ENCODE measurements around the gene RASAL2.

DNA sequence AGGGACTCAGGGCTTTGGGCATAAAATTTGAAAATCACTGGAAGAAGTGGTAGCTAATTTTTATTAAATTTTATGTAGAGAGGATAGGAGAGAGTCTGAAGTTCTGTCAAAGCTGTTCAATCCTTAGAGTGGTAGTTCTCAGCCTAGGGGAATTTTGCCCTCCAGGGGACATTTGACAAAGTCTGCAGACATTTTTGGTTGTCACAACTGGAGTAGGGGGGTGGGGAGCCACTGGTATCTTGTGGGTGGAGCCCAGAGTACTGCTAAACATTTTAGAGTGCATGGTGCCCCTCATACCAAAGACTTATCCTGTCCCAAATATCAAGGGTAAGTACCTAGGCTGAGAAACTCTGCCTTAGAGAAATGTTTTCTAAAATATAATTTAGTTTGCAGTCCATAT is 30.2 kb downstream of the RASAL2 start:
- TF ChIP-seq, protein P1, sequence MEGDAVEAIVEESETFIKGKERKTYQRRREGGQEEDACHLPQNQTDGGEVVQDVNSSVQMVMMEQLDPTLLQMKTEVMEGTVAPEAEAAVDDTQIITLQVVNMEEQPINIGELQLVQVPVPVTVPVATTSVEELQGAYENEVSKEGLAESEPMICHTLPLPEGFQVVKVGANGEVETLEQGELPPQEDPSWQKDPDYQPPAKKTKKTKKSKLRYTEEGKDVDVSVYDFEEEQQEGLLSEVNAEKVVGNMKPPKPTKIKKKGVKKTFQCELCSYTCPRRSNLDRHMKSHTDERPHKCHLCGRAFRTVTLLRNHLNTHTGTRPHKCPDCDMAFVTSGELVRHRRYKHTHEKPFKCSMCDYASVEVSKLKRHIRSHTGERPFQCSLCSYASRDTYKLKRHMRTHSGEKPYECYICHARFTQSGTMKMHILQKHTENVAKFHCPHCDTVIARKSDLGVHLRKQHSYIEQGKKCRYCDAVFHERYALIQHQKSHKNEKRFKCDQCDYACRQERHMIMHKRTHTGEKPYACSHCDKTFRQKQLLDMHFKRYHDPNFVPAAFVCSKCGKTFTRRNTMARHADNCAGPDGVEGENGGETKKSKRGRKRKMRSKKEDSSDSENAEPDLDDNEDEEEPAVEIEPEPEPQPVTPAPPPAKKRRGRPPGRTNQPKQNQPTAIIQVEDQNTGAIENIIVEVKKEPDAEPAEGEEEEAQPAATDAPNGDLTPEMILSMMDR (conservative IDR thresholded peaks at IDR 0.05 in 1 of 2, IDR thresholded peaks at IDR 0.05 in 1 of 2; ENCODE audit: low read depth in 1 of 2, low read length in 2 of 2): no peak
- TF ChIP-seq EZH2 (IDR thresholded peaks at IDR 0.05; ENCODE audit: low read length, missing control alignments): no peak
